Neural cell (in vitro differentiated cells): ENCODE data around the gene GPHN. TPM values are rescaled to one million over a fixed set of nuclear protein-coding genes. Genes with fewer than 3 reads are reported as not detected.

Experiments
- H2AFZ ChIP-seq: fragments of 200-600, 300-800 bp; sonication (generic), shearing (Covaris generic); 2 replicates; pipeline ENCODE4 v1.6.0; 2014; ENCODE audit warnings: low read depth, mild to moderate bottlenecking, antibody characterized with exemption, low read length, moderate library complexity
- H3F3A ChIP-seq: fragments of 200-600 bp; shearing (Covaris generic); 2 replicates; pipeline ENCODE4 v1.6.1; 2016; ENCODE audit warnings: mild to moderate bottlenecking, moderate library complexity, mixed read lengths, antibody characterized with exemption, low read length; ENCODE audit not compliant: insufficient read depth, poor library complexity, severe bottlenecking
- H3K27ac ChIP-seq: fragments of 200-600, 300-800 bp; sonication (generic), shearing (Covaris generic); 2 replicates; pipeline ENCODE4 v1.5.1; 2014; ENCODE audit warnings: mild to moderate bottlenecking, low read length, moderate library complexity
- H3K27me3 ChIP-seq: fragments of 300-800, 200-600 bp; sonication (generic), shearing (Covaris generic); 2 replicates; pipeline ENCODE4 v1.6.0; 2014; ENCODE audit warnings: mild to moderate bottlenecking, low read depth, low read length, moderate library complexity; ENCODE audit not compliant: insufficient read depth
- H3K36me3 ChIP-seq: fragments of 300-800, 200-600 bp; sonication (generic), shearing (Covaris generic); 2 replicates; pipeline ENCODE4 v1.5.1; 2014; ENCODE audit warnings: mild to moderate bottlenecking, antibody characterized with exemption, low read length, moderate library complexity; ENCODE audit not compliant: insufficient read depth
- H3K4me2 ChIP-seq: fragments of 300-800, 200-600 bp; sonication (generic), shearing (Covaris generic); 2 replicates; pipeline ENCODE4 v1.6.0; 2014; ENCODE audit warnings: mild to moderate bottlenecking, low read length
- H3K4me3 ChIP-seq: fragments of 300-800, 200-600 bp; sonication (generic), shearing (Covaris generic); 2 replicates; pipeline ENCODE4 v1.5.1; 2014; ENCODE audit warnings: mild to moderate bottlenecking, low read length, moderate library complexity
- H3K79me2 ChIP-seq: fragments of 200-600 bp; shearing (Covaris generic); replicated peaks from 2 replicates; pipeline ENCODE4 v1.6.0; 2014; ENCODE audit warnings: mild to moderate bottlenecking, low read length, moderate library complexity; ENCODE audit not compliant: insufficient read depth
- H3K9ac ChIP-seq: fragments of 300-800, 200-600 bp; sonication (generic), shearing (Covaris generic); 2 replicates; pipeline ENCODE4 v1.6.1; 2016; ENCODE audit warnings: mild to moderate bottlenecking, low read length, mixed read lengths
- H3K9me2 ChIP-seq: fragments of 200-600 bp; shearing (Covaris generic); 2 replicates; pipeline ENCODE4 v1.6.1; 2016; ENCODE audit warnings: mild to moderate bottlenecking, low read length, mixed read lengths; ENCODE audit not compliant: insufficient read depth
- H3K9me3 ChIP-seq: fragments of 200-600, 300-800 bp; sonication (generic), shearing (Covaris generic); 2 replicates; pipeline ENCODE4 v1.6.1; 2016; ENCODE audit warnings: mild to moderate bottlenecking, mixed run types, low read length, moderate library complexity, mixed read lengths
- H4K20me1 ChIP-seq: fragments of 200-600 bp; shearing (Covaris generic); 2 replicates; pipeline ENCODE4 v1.6.1; 2016; ENCODE audit warnings: mild to moderate bottlenecking, mixed run types; ENCODE audit not compliant: insufficient read depth
- EP300 ChIP-seq: fragments of 450-650 bp; conservative IDR thresholded peaks from 2 replicates; pipeline ENCODE4 v1.6.1; 2014; ENCODE audit warnings: antibody characterized with exemption, mild to moderate bottlenecking, moderate library complexity; ENCODE audit not compliant: poor library complexity, severe bottlenecking
- EZH2 ChIP-seq: fragments of 200-600, 300-800 bp; shearing (Covaris generic), sonication (generic); IDR thresholded peaks from 2 replicates; pipeline ENCODE4 v1.6.1; 2014; ENCODE audit warnings: antibody characterized with exemption, low read length, borderline replicate concordance, mild to moderate bottlenecking; ENCODE audit not compliant: insufficient read depth, poor library complexity, severe bottlenecking
- MXI1 ChIP-seq: fragments of 450-650 bp; conservative IDR thresholded peaks from 2 replicates; pipeline ENCODE4 v1.6.1; 2014; ENCODE audit warnings: antibody characterized with exemption, mild to moderate bottlenecking; ENCODE audit not compliant: poor library complexity, severe bottlenecking
- POLR2AphosphoS5 ChIP-seq: IDR thresholded peaks from 2 replicates; pipeline ENCODE4 v1.6.1; 2012
- RAD21 ChIP-seq: fragments of 450-650 bp; conservative IDR thresholded peaks from 2 replicates; pipeline ENCODE4 v1.6.1; 2014; ENCODE audit warnings: antibody characterized with exemption, mild to moderate bottlenecking, moderate library complexity
- SMC3 ChIP-seq: fragments of 450-650 bp; conservative IDR thresholded peaks from 2 replicates; pipeline ENCODE4 v1.6.1; 2014; ENCODE audit warnings: antibody characterized with exemption, mild to moderate bottlenecking, moderate library complexity; ENCODE audit not compliant: poor library complexity
- TAF1 ChIP-seq: IDR thresholded peaks from 2 replicates; pipeline ENCODE4 v1.6.1; 2012; ENCODE audit warnings: low read depth
- polyA plus RNA-seq: library from polyadenylated mRNA; depleted of rRNA; stranded (reverse); fragments of >200 nt; gene quantifications from 2 replicates; pipeline ENCODE4 v1.2.3, GENCODE V29; 2014
- TF ChIP-seq, protein P1 (sequence below): fragments of 450-650 bp; IDR thresholded peaks from 2 replicates; pipeline ENCODE4 v1.5.1; 2014; ENCODE audit warnings: antibody characterized with exemption, mild to moderate bottlenecking, moderate library complexity; ENCODE audit not compliant: poor library complexity, severe bottlenecking
- TF ChIP-seq, protein P2 (sequence below): IDR thresholded peaks from 2 replicates; pipeline ENCODE4 v1.6.1; 2012; ENCODE audit warnings: borderline replicate concordance

The GPHN gene
- polyA plus RNA-seq, 1 donor from 2014 or later: 135 TPM

GRCh38 chr14:66540038-66540437 lies 32.1 kb downstream of the GPHN start:
- Histone ChIP-seq H3K4me2 (no peak overlapping the region), H3K27ac (no peak overlapping the region), H2AFZ (no peak overlapping the region), H3K9me3 (no peaks in the 10 kb centered on the region), H3K4me3 (no peak overlapping the region), H4K20me1 (no peaks in the 10 kb centered on the region), H3K27me3 (no peaks in the 10 kb centered on the region), H3F3A (no peaks in the 10 kb centered on the region), H3K79me2 (peaks cover 21% of the 10 kb centered on the region), H3K36me3 (no peaks in the 10 kb centered on the region), H3K9me2 (no peaks in the 10 kb centered on the region), H3K9ac (no peak overlapping the region)
- TF ChIP-seq, protein P1, sequence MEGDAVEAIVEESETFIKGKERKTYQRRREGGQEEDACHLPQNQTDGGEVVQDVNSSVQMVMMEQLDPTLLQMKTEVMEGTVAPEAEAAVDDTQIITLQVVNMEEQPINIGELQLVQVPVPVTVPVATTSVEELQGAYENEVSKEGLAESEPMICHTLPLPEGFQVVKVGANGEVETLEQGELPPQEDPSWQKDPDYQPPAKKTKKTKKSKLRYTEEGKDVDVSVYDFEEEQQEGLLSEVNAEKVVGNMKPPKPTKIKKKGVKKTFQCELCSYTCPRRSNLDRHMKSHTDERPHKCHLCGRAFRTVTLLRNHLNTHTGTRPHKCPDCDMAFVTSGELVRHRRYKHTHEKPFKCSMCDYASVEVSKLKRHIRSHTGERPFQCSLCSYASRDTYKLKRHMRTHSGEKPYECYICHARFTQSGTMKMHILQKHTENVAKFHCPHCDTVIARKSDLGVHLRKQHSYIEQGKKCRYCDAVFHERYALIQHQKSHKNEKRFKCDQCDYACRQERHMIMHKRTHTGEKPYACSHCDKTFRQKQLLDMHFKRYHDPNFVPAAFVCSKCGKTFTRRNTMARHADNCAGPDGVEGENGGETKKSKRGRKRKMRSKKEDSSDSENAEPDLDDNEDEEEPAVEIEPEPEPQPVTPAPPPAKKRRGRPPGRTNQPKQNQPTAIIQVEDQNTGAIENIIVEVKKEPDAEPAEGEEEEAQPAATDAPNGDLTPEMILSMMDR: no peak
- TF ChIP-seq, protein P2, sequence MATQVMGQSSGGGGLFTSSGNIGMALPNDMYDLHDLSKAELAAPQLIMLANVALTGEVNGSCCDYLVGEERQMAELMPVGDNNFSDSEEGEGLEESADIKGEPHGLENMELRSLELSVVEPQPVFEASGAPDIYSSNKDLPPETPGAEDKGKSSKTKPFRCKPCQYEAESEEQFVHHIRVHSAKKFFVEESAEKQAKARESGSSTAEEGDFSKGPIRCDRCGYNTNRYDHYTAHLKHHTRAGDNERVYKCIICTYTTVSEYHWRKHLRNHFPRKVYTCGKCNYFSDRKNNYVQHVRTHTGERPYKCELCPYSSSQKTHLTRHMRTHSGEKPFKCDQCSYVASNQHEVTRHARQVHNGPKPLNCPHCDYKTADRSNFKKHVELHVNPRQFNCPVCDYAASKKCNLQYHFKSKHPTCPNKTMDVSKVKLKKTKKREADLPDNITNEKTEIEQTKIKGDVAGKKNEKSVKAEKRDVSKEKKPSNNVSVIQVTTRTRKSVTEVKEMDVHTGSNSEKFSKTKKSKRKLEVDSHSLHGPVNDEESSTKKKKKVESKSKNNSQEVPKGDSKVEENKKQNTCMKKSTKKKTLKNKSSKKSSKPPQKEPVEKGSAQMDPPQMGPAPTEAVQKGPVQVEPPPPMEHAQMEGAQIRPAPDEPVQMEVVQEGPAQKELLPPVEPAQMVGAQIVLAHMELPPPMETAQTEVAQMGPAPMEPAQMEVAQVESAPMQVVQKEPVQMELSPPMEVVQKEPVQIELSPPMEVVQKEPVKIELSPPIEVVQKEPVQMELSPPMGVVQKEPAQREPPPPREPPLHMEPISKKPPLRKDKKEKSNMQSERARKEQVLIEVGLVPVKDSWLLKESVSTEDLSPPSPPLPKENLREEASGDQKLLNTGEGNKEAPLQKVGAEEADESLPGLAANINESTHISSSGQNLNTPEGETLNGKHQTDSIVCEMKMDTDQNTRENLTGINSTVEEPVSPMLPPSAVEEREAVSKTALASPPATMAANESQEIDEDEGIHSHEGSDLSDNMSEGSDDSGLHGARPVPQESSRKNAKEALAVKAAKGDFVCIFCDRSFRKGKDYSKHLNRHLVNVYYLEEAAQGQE: no peak
- TF ChIP-seq EP300 (no peak), EZH2 (no peak), RAD21 (no peak), SMC3 (no peak), MXI1 (no peak), TAF1 (no peak), POLR2AphosphoS5 (no peak)

GRCh38 chr14:66541627-66542026 lies 33.7 kb downstream of the GPHN start:
- H3F3A ChIP-seq: no peaks in the 10 kb centered on the region
- H3K9me3 ChIP-seq: no peaks in the 10 kb centered on the region
- no peaks in the 10 kb centered on the region for H3K27me3 ChIP-seq
- no peaks in the 10 kb centered on the region for H3K9me2 ChIP-seq
- TF ChIP-seq, protein P1: no peak
- no peak for TF ChIP-seq SMC3
- no peak for TF ChIP-seq POLR2AphosphoS5
- TF ChIP-seq TAF1: no peak
- H4K20me1 ChIP-seq: no peaks in the 10 kb centered on the region
- H3K27ac ChIP-seq: no peak overlapping the region
- peaks cover 12% of the 10 kb centered on the region for H3K79me2 ChIP-seq
- no peaks in the 10 kb centered on the region for H3K36me3 ChIP-seq
- H3K9ac ChIP-seq: no peak overlapping the region
- no peak overlapping the region for H3K4me2 ChIP-seq
- no peak overlapping the region for H2AFZ ChIP-seq
- no peak overlapping the region for H3K4me3 ChIP-seq
